HL-60 (cell line): ENCODE measurements around the gene EFNA5.

Experiments used
- DNase-seq, 2 experiments: peaks; one replicate each; pipeline ENCODE4 v3.0.0-alpha.2; 2010 to 2020; ENCODE audit warnings: low read depth in 1 of 2, low spot score in 1 of 2
- H3K27ac ChIP-seq: fragments of 250-450 bp; sonication (Bioruptor Pico); replicated peaks from 2 replicates; pipeline ENCODE4 v1.5.1; 2020; ENCODE audit warnings: mild to moderate bottlenecking, moderate library complexity
- H3K27me3 ChIP-seq: fragments of 250-450 bp; sonication (Bioruptor Pico); 2 replicates; pipeline ENCODE4 v1.5.1; 2021; ENCODE audit warnings: mild to moderate bottlenecking, moderate library complexity; ENCODE audit not compliant: insufficient read depth, poor library complexity, severe bottlenecking
- H3K4me3 ChIP-seq: replicated peaks from 2 replicates; pipeline ENCODE4 v1.5.1; 2011; ENCODE audit warnings: mild to moderate bottlenecking, control low read depth, low read length; ENCODE audit not compliant: insufficient read depth
- CTCF ChIP-seq: IDR thresholded peaks from one replicate; pipeline ENCODE4 v1.5.1; 2011; ENCODE audit warnings: low read length, control low read depth, inconsistent platforms; ENCODE audit not compliant: insufficient read depth
- GABPA ChIP-seq: IDR thresholded peaks from 2 replicates; pipeline ENCODE4 v1.6.1; 2012; ENCODE audit warnings: low read depth
- POLR2AphosphoS5 ChIP-seq: IDR thresholded peaks from 2 replicates; pipeline ENCODE4 v1.6.1; 2012; ENCODE audit warnings: low read depth
- REST ChIP-seq: IDR thresholded peaks from 2 replicates; pipeline ENCODE4 v1.6.1; 2012; ENCODE audit warnings: low read depth; ENCODE audit not compliant: insufficient replicate concordance
- SPI1 ChIP-seq: IDR thresholded peaks from 2 replicates; pipeline ENCODE4 v1.6.1; 2012; ENCODE audit warnings: low read depth, mild to moderate bottlenecking, borderline replicate concordance

The EFNA5 gene

GRCh38 chr5:107368615-107369014 is 302.1 kb downstream of the EFNA5 start:
- H3K27ac ChIP-seq, result no peak overlapping the region
- TF ChIP-seq SPI1 (no peak), POLR2AphosphoS5 (no peak), REST (no peak), CTCF (no peak), GABPA (no peak)
- no peak for DNase-seq
- no peaks in the 10 kb centered on the region for H3K27me3 ChIP-seq
- H3K4me3 ChIP-seq, result no peak overlapping the region

GRCh38 chr5:107367939-107368338 is 302.8 kb downstream of the EFNA5 start:
- Histone ChIP-seq H3K27ac (no peak overlapping the region), H3K27me3 (no peaks in the 10 kb centered on the region), H3K4me3 (no peak overlapping the region)
- no peak for DNase-seq
- TF ChIP-seq POLR2AphosphoS5, result no peak
- TF ChIP-seq REST, result no peak
- TF ChIP-seq SPI1, result no peak
- TF ChIP-seq GABPA, result no peak
- TF ChIP-seq CTCF, result no peak

- TF ChIP-seq CTCF (no peak), GABPA (no peak), REST (no peak), POLR2AphosphoS5 (no peak), SPI1 (no peak)
- no peak overlapping the region for H3K27ac ChIP-seq
- DNase-seq, result no peak
- no peaks in the 10 kb centered on the region for H3K27me3 ChIP-seq
- H3K4me3 ChIP-seq, result no peak overlapping the region
These were observed 303.3 kb downstream of the EFNA5 start for GRCh38 chr5:107367480-107367879.
